Esophagus muscularis mucosa (tissue), 4 donors: Measurements from ENCODE around the gene MAEA. TPM values are rescaled to one million over a fixed set of nuclear protein-coding genes. Genes with fewer than 3 reads are reported as not detected.

ENCODE experiments used
- DNase-seq: peaks from one replicate; pipeline ENCODE4 v3.0.0-alpha.2; 2017; ENCODE audit errors: extremely low spot score
- H3K27ac ChIP-seq, 4 donors: fragments of 200-600 bp; sonication (generic); replicated peaks in 1 of 4; 1 replicate in 3 of 4; 2 replicates in 1 of 4; pipeline ENCODE4 v1.5.1; 2016 to 2019; ENCODE audit warnings: mild to moderate bottlenecking in 1 of 4
- H3K27me3 ChIP-seq, 4 donors: fragments of 200-600 bp; sonication (generic); one replicate each; pipeline versions ENCODE4 v1.5.1 to v1.6.0; 2016 to 2019
- H3K36me3 ChIP-seq, 4 donors: fragments of 200-600 bp; sonication (generic); one replicate each; pipeline ENCODE4 v1.5.1; 2016 to 2019
- H3K4me1 ChIP-seq, 4 donors: fragments of 200-600 bp; sonication (generic); one replicate each; pipeline ENCODE4 v1.5.1; 2016 to 2019
- H3K4me3 ChIP-seq, 4 donors: fragments of 200-600 bp; sonication (generic); 1 replicate in 2 of 4; 2 replicates in 2 of 4; pipeline ENCODE4 v1.5.1; 2016 to 2019; ENCODE audit warnings: mild to moderate bottlenecking in 4 of 4, moderate library complexity in 1 of 4
- H3K9me3 ChIP-seq, 4 donors: fragments of 200-600 bp; sonication (generic); 1 replicate in 3 of 4; 2 replicates in 1 of 4; pipeline ENCODE4 v1.5.1; 2016 to 2019
- CTCF ChIP-seq, 3 experiments: fragments of 200-600 bp in 2 of 3; fragments of 450-650 bp in 1 of 3; sonication (generic) in 2 of 3; IDR thresholded peaks; one replicate each; pipeline ENCODE4 v1.5.1; 2017 to 2019; ENCODE audit warnings: antibody characterized with exemption in 3 of 3, mild to moderate bottlenecking in 2 of 3, moderate library complexity in 1 of 3
- EP300 ChIP-seq: sonication (generic); formaldehyde crosslinking; IDR thresholded peaks from one replicate; pipeline ENCODE4 v1.6.1; 2017; ENCODE audit warnings: antibody characterized with exemption
- POLR2A ChIP-seq: fragments of 450-650 bp; IDR thresholded peaks from one replicate; pipeline ENCODE4 v1.6.1; 2017; ENCODE audit warnings: antibody characterized with exemption, moderate library complexity, mild to moderate bottlenecking, low read depth
- POLR2AphosphoS5 ChIP-seq, 2 donors: sonication (generic); formaldehyde crosslinking; IDR thresholded peaks; one replicate each; pipeline ENCODE4 v1.6.1; 2017; ENCODE audit warnings: antibody characterized with exemption in 2 of 2
- WGBS: methylation state at CpG from one replicate; pipeline ENCODE4 v1.1.5; 2018; 5-methylcytosine and 5-hydroxymethylcytosine counted together
- intact Hi-C: fragments of 100-400 bp; cut with DNase I; formaldehyde crosslinking; loops from one replicate; pipeline ENCODE4 v1.15.1; 2023
- total RNA-seq, 4 donors: library from RNA; depleted of rRNA; stranded (reverse); fragments of >200 nt; gene quantifications; one replicate each; pipeline versions ENCODE4 v1.1.0 to v1.2.1, GENCODE V29; 2016

Gene MAEA
- total RNA-seq, 4 donors from 2014 or later, result 54.5 to 63.1 (median 59.8) TPM

- WGBS, result 93% methylated on average over 17 of the region's 27 CpGs
- no peaks in the 10 kb centered on the region for H3K9me3 ChIP-seq
- no peaks in the 10 kb centered on the region for H3K27me3 ChIP-seq
- H3K4me3 ChIP-seq, result no peak overlapping the region
- H3K27ac ChIP-seq, result no peak overlapping the region
- intact Hi-C loops, result loop anchor here (5.0 to 10.0 kb wide), 3 partner anchors 155 to 367 kb away; partner anchors contain the start of genes TACC3 and TMEM129
- peaks cover 0 to 16% (median 6%) of the 10 kb centered on the region in 4 donors for H3K4me1 ChIP-seq
- peaks cover 15 to 84% (median 60%) of the 10 kb centered on the region in 4 donors for H3K36me3 ChIP-seq
- no peak for DNase-seq
- TF ChIP-seq POLR2AphosphoS5 (IDR thresholded peaks at IDR 0.05) (no peak), POLR2A (no peak), EP300 (no peak), CTCF (IDR thresholded peaks at IDR 0.05) (no peak)
These were observed 67.9 kb downstream of the MAEA start for GRCh38 chr4:1357356-1358248.

GRCh38 chr4:1358421-1359143 is 68.9 kb downstream of the MAEA start:
- H3K36me3 ChIP-seq, result peaks cover 15 to 80% (median 53%) of the 10 kb centered on the region in 4 donors
- H3K9me3 ChIP-seq, result no peaks in the 10 kb centered on the region
- no peak for DNase-seq
- no peak overlapping the region for H3K4me3 ChIP-seq
- WGBS, result 94% methylated on average over 38 of the region's 38 CpGs
- H3K27ac ChIP-seq, result no peak overlapping the region
- no peaks in the 10 kb centered on the region for H3K27me3 ChIP-seq
- TF ChIP-seq POLR2A (no peak), POLR2AphosphoS5 (IDR thresholded peaks at IDR 0.05) (no peak), EP300 (no peak), CTCF (IDR thresholded peaks at IDR 0.05) (no peak)
- intact Hi-C loops, result loop anchor here (5.0 to 10.0 kb wide), 3 partner anchors 154 to 366 kb away; partner anchors contain the start of genes TACC3 and TMEM129
- H3K4me1 ChIP-seq, result peaks cover 0 to 16% (median 6%) of the 10 kb centered on the region in 4 donors

GRCh38 chr4:1359144-1359501 is 69.4 kb downstream of the MAEA start:
- intact Hi-C loops, result loop anchor here (5.0 to 10.0 kb wide), 3 partner anchors 153 to 366 kb away; partner anchors contain the start of genes TACC3 and TMEM129
- H3K27ac ChIP-seq, result no peak overlapping the region
- WGBS, result 95% methylated on average over 14 of the region's 14 CpGs
- no peaks in the 10 kb centered on the region for H3K27me3 ChIP-seq
- TF ChIP-seq POLR2A (no peak), POLR2AphosphoS5 (IDR thresholded peaks at IDR 0.05) (no peak), CTCF (IDR thresholded peaks at IDR 0.05) (no peak), EP300 (no peak)
- H3K4me1 ChIP-seq, result peaks cover 0 to 16% (median 6%) of the 10 kb centered on the region in 4 donors
- no peak for DNase-seq
- no peaks in the 10 kb centered on the region for H3K9me3 ChIP-seq
- H3K4me3 ChIP-seq, result no peak overlapping the region
- peaks cover 15 to 75% (median 48%) of the 10 kb centered on the region in 4 donors for H3K36me3 ChIP-seq

- Histone ChIP-seq H3K27me3 (no peaks in the 10 kb centered on the region), H3K4me3 (no peak overlapping the region), H3K4me1 (peaks cover 0 to 16% (median 6%) of the 10 kb centered on the region in 4 donors), H3K9me3 (no peaks in the 10 kb centered on the region), H3K27ac (peak overlapping the region in 1 of 4 donors; percentile 39), H3K36me3 (peaks cover 10 to 75% (median 44%) of the 10 kb centered on the region in 4 donors)
- TF ChIP-seq EP300 (no peak), CTCF (IDR thresholded peaks at IDR 0.05) (no peak), POLR2AphosphoS5 (IDR thresholded peaks at IDR 0.05) (no peak), POLR2A (no peak)
- 90% methylated on average over 15 of the region's 16 CpGs for WGBS
- no peak for DNase-seq
- intact Hi-C loops, result loop anchor here (5.0 to 10.0 kb wide), 3 partner anchors 152 to 365 kb away; partner anchors contain the start of genes TACC3 and TMEM129
These were observed 70.3 kb downstream of the MAEA start for GRCh38 chr4:1359976-1360375.
